ENCODE measurements around the gene MYO9B. TPM values are rescaled to one million over a fixed set of nuclear protein-coding genes. Genes with fewer than 3 reads are reported as not detected.

MYO9B gene
- total RNA-seq, 2 experiments from 2014 or later = 280 to 356 TPM

GRCh38 chr19:17118957-17119356 is 43.4 kb downstream of the MYO9B start:
- Mint-ChIP-seq H3K4me1 (peaks cover 54% of the 10 kb centered on the region), H3K27me3 (no peaks in the 10 kb centered on the region), H3K9me3 (ENCODE audit: low read depth) (peaks cover 2% of the 10 kb centered on the region), H3K27ac (no peak overlapping the region), H3K4me3 (no peak overlapping the region), H3K36me3 (peaks cover 54% of the 10 kb centered on the region)
- CTCF ChIA-PET = interaction anchor here (0.6 kb wide), 1 partner anchor 17 kb away, joined by 3 read pairs; no protein-coding TSS in a partner anchor
- no peak for ATAC-seq
- DNase-seq = no peak

GRCh38 chr19:17121736-17122293 is 46.2 kb downstream of the MYO9B start:
- Mint-ChIP-seq H3K4me1 (peaks cover 65% of the 10 kb centered on the region), H3K4me3 (no peak overlapping the region), H3K27ac (peak overlapping the region; percentile 77), H3K9me3 (ENCODE audit: low read depth) (peaks cover 2% of the 10 kb centered on the region), H3K27me3 (no peaks in the 10 kb centered on the region), H3K36me3 (peaks cover 33% of the 10 kb centered on the region)
- CTCF ChIA-PET = interaction anchor here (0.8 to 1.6 kb wide), 3 partner anchors 13 to 62 kb away, joined by 3 to 5 read pairs (median 3); no protein-coding TSS in a partner anchor
- ATAC-seq (no peak), DNase-seq (peak; percentile 60)

GRCh38 chr19:17123041-17123440 is 47.5 kb downstream of the MYO9B start:
- H3K36me3 Mint-ChIP-seq = peaks cover 40% of the 10 kb centered on the region
- H3K27me3 Mint-ChIP-seq = no peaks in the 10 kb centered on the region
- H3K9me3 Mint-ChIP-seq (ENCODE audit: low read depth) = peaks cover 2% of the 10 kb centered on the region
- CTCF ChIA-PET = interaction anchor here (0.7 to 0.8 kb wide), 2 partner anchors 19 to 297 kb away, joined by 3 to 4 read pairs; partner anchors contain the start of gene MVB12A
- H3K4me1 Mint-ChIP-seq = peaks cover 74% of the 10 kb centered on the region
- H3K4me3 Mint-ChIP-seq = no peak overlapping the region
- peak overlapping the region; percentile 77 for H3K27ac Mint-ChIP-seq
- DNase-seq = no peak
- no peak for ATAC-seq

- Mint-ChIP-seq H3K4me3 (peak overlapping the region; percentile 26), H3K4me1 (peaks cover 77% of the 10 kb centered on the region), H3K9me3 (ENCODE audit: low read depth) (peaks cover 2% of the 10 kb centered on the region), H3K36me3 (peaks cover 41% of the 10 kb centered on the region), H3K27me3 (no peaks in the 10 kb centered on the region), H3K27ac (peak overlapping the region; percentile 99)
- ATAC-seq (no peak), DNase-seq (no peak)
- CTCF ChIA-PET = interaction anchor here (0.7 to 2.6 kb wide), 4 partner anchors 15 to 550 kb away, joined by 3 to 20 read pairs (median 11); partner anchors contain the start of gene MYO9B
These were observed 48.4 kb downstream of the MYO9B start for GRCh38 chr19:17124025-17124424.

GRCh38 chr19:17125062-17125727 is 49.6 kb downstream of the MYO9B start:
- Mint-ChIP-seq H3K4me1 (peaks cover 76% of the 10 kb centered on the region), H3K36me3 (peaks cover 41% of the 10 kb centered on the region), H3K4me3 (peak overlapping the region; percentile 78), H3K9me3 (ENCODE audit: low read depth) (peaks cover 2% of the 10 kb centered on the region), H3K27me3 (no peaks in the 10 kb centered on the region), H3K27ac (peak overlapping the region; percentile 99)
- CTCF ChIA-PET = interaction anchor here (0.7 to 2.6 kb wide), 19 partner anchors 9 to 167 kb away, joined by 3 to 20 read pairs (median 4); partner anchors contain the start of gene MYO9B
- DNase-seq (peak; percentile 57), ATAC-seq (peak; percentile 83)

- CTCF ChIA-PET = interaction anchor here (0.7 to 2.6 kb wide), 18 partner anchors 10 to 166 kb away, joined by 3 to 20 read pairs (median 4); partner anchors contain the start of gene MYO9B
- Mint-ChIP-seq H3K9me3 (ENCODE audit: low read depth) (peaks cover 2% of the 10 kb centered on the region), H3K36me3 (peaks cover 43% of the 10 kb centered on the region), H3K4me3 (peak overlapping the region; percentile 78), H3K4me1 (peaks cover 76% of the 10 kb centered on the region), H3K27me3 (no peaks in the 10 kb centered on the region), H3K27ac (peak overlapping the region; percentile 99)
- ATAC-seq (peak; percentile 91), DNase-seq (peak; percentile 95)
These were observed 50.4 kb downstream of the MYO9B start for GRCh38 chr19:17125728-17126677.

- Mint-ChIP-seq H3K27me3 (no peaks in the 10 kb centered on the region), H3K4me1 (peaks cover 61% of the 10 kb centered on the region), H3K27ac (peak overlapping the region; percentile 59), H3K4me3 (no peak overlapping the region), H3K9me3 (ENCODE audit: low read depth) (peaks cover 2% of the 10 kb centered on the region), H3K36me3 (peaks cover 33% of the 10 kb centered on the region)
- ATAC-seq (no peak), DNase-seq (no peak)
- CTCF ChIA-PET = no interaction called here
These were observed 52.1 kb downstream of the MYO9B start for GRCh38 chr19:17127671-17128070.

GRCh38 chr19:17128403-17128802 is 52.8 kb downstream of the MYO9B start:
- H3K9me3 Mint-ChIP-seq (ENCODE audit: low read depth) = no peaks in the 10 kb centered on the region
- no peak overlapping the region for H3K4me3 Mint-ChIP-seq

GRCh38 chr19:17128820-17129219 is 53.2 kb downstream of the MYO9B start:
- Mint-ChIP-seq H3K4me1 (peaks cover 55% of the 10 kb centered on the region), H3K36me3 (peaks cover 31% of the 10 kb centered on the region), H3K4me3 (no peak overlapping the region), H3K9me3 (ENCODE audit: low read depth) (no peaks in the 10 kb centered on the region), H3K27me3 (no peaks in the 10 kb centered on the region), H3K27ac (no peak overlapping the region)
- no peak for DNase-seq
- CTCF ChIA-PET = no interaction called here
- no peak for ATAC-seq

More at GRCh38 chr19:17128403-17128802, 52.8 kb downstream of the MYO9B start:
- H3K27ac Mint-ChIP-seq = no peak overlapping the region
- H3K36me3 Mint-ChIP-seq = peaks cover 35% of the 10 kb centered on the region
- ATAC-seq (no peak), DNase-seq (no peak)
- CTCF ChIA-PET = no interaction called here
- H3K27me3 Mint-ChIP-seq = no peaks in the 10 kb centered on the region
- peaks cover 60% of the 10 kb centered on the region for H3K4me1 Mint-ChIP-seq

- Mint-ChIP-seq H3K27ac (peak overlapping the region; percentile 19), H3K4me3 (no peak overlapping the region), H3K4me1 (peaks cover 54% of the 10 kb centered on the region), H3K9me3 (ENCODE audit: low read depth) (no peaks in the 10 kb centered on the region), H3K27me3 (no peaks in the 10 kb centered on the region), H3K36me3 (peaks cover 34% of the 10 kb centered on the region)
- ATAC-seq (no peak), DNase-seq (no peak)
- CTCF ChIA-PET = no interaction called here
These were observed 53.8 kb downstream of the MYO9B start for GRCh38 chr19:17129377-17129776.

- H3K36me3 Mint-ChIP-seq = peaks cover 41% of the 10 kb centered on the region
- DNase-seq (peak; percentile 69), ATAC-seq (peak; percentile 71)
- peak overlapping the region; percentile 75 for H3K27ac Mint-ChIP-seq
- CTCF ChIA-PET = no interaction called here
- no peaks in the 10 kb centered on the region for H3K27me3 Mint-ChIP-seq
- H3K4me3 Mint-ChIP-seq = peak overlapping the region; percentile 52
- peaks cover 29% of the 10 kb centered on the region for H3K4me1 Mint-ChIP-seq
- H3K9me3 Mint-ChIP-seq (ENCODE audit: low read depth) = no peaks in the 10 kb centered on the region
These were observed 59.6 kb downstream of the MYO9B start for GRCh38 chr19:17135001-17135853.

- CTCF ChIA-PET = no interaction called here
These were observed 60.4 kb downstream of the MYO9B start for GRCh38 chr19:17136021-17136420.

More at GRCh38 chr19:17136021-17136420, 60.4 kb downstream of the MYO9B start:
- Mint-ChIP-seq H3K27ac (peak overlapping the region; percentile 66), H3K4me3 (no peak overlapping the region), H3K4me1 (peaks cover 28% of the 10 kb centered on the region), H3K27me3 (no peaks in the 10 kb centered on the region), H3K36me3 (peaks cover 38% of the 10 kb centered on the region), H3K9me3 (ENCODE audit: low read depth) (no peaks in the 10 kb centered on the region)
- DNase-seq (no peak), ATAC-seq (no peak)

Data from activated CD8-positive, alpha-beta memory T cell treated with anti-CD3 and anti-CD28 coated beads, Interleukin-2, amount 10 ng/mL, durations not matched to agents 7 days and 5 days (primary cell).